Fibroblast of villous mesenchyme (primary cell): Measurements from ENCODE around the gene TARS1. TPM values are rescaled to one million over a fixed set of nuclear protein-coding genes. Genes with fewer than 3 reads are reported as not detected.

Experiments used
- DNase-seq: peaks from one replicate; pipeline ENCODE4 v3.0.0-alpha.2; 2010; ENCODE audit warnings: low read depth
- H3K4me3 ChIP-seq: 2 replicates; pipeline ENCODE4 v1.5.1; 2011; ENCODE audit warnings: low read depth, mild to moderate bottlenecking, low read length
- total RNA-seq: library from RNA; depleted of rRNA; stranded (reverse); fragments of >200 nt; gene quantifications from 2 replicates; pipeline ENCODE4 v1.2.3, GENCODE V29; 2012
- TF ChIP-seq, protein P1 (sequence below): IDR thresholded peaks from 2 replicates; pipeline ENCODE4 v1.5.1; 2012; ENCODE audit warnings: low read depth, mild to moderate bottlenecking, low read length; ENCODE audit not compliant: insufficient read depth

TARS1 gene
- 288 and 293 TPM in 2 replicates for total RNA-seq

DNA sequence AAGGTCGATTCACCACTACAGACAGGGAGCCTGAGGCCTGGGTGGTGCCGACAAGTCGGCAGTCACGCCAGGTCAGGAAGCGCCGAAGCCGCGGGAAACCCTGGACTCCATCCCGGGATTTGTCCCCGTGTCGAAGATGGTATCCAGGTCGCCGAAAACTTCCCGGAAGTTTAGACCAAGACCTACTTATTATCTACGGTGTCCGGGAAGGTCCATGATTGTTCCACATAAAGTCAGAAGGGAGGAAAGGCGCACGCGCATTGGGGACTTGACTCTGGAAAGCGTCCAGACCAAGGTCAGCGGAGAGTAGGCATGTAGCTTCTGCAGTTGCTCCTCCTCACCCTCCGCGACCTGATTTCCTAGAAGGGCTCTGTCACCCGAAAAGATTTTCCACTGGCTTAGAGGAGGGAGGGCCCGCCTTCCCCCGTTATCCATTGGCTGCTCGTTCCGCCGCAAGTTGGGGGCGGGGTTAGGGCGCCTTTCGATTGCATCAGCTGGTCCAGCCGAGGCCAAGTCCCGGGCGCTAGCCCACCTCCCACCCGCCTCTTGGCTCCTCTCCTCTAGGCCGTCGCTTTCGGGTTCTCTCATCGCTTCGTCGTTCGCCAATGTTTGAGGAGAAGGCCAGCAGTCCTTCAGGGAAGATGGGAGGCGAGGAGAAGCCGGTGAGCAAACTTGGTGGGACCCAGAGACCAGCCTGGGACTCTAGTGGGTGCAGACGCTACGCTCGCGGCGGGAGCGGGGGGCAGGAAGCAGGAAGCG lies at the start of gene TARS1:
Gene TARS1 (plus strand): TSS at position 484 of the 759 bp plus-strand sequence. CDS start 122 bp downstream, at position 606.
- DNase-seq = peak; percentile 100
- TF ChIP-seq, protein P1, sequence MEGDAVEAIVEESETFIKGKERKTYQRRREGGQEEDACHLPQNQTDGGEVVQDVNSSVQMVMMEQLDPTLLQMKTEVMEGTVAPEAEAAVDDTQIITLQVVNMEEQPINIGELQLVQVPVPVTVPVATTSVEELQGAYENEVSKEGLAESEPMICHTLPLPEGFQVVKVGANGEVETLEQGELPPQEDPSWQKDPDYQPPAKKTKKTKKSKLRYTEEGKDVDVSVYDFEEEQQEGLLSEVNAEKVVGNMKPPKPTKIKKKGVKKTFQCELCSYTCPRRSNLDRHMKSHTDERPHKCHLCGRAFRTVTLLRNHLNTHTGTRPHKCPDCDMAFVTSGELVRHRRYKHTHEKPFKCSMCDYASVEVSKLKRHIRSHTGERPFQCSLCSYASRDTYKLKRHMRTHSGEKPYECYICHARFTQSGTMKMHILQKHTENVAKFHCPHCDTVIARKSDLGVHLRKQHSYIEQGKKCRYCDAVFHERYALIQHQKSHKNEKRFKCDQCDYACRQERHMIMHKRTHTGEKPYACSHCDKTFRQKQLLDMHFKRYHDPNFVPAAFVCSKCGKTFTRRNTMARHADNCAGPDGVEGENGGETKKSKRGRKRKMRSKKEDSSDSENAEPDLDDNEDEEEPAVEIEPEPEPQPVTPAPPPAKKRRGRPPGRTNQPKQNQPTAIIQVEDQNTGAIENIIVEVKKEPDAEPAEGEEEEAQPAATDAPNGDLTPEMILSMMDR = no peak
- H3K4me3 ChIP-seq = peak within 1 kb of the TSS; percentile 85

DNA sequence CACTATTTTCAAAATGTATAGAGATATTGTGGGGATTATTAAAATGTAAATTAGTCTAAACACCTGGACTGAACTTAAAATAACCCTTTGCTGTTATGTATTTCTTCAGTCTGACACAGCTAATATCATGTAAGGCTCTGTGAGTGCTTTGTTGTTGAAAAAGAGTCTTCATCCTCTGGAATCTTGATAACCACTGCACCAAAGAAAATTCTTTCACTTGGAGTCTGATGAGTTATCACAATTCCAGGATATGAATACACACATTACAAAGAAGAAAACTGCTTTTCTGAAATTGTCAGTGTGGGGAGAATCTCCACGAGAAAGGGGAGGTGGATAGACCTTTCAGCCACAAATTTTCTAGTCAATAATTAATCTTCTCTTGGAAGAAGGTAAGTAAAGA lies 42.3 kb upstream of the TARS1 start:
- no peak for DNase-seq

DNA sequence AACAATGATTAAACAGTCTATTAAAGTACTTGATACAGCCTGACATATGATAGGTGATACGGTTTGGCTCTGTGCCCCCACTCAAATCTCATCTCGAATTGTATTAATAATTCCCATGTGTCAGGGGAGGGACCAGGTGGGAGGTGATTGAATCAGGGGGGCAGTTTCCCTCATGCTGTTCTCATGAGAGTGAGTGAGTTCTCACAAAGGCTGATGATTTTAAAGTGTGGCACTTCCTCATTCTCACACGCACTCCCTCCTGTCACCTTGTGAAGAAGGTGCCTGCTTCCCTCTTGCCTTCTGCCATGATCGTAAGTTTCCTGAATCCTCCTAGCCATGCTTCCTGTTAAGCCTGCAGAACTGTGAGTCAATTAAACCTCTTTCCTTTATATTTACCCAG lies 40.1 kb upstream of the TARS1 start:
- H3K4me3 ChIP-seq = no peak overlapping the region
- TF ChIP-seq, protein P1 = no peak
- no peak for DNase-seq

More for the DNA sequence above, 42.3 kb upstream of the TARS1 start:
- TF ChIP-seq, protein P1 = no peak
- H3K4me3 ChIP-seq = no peak overlapping the region

DNA sequence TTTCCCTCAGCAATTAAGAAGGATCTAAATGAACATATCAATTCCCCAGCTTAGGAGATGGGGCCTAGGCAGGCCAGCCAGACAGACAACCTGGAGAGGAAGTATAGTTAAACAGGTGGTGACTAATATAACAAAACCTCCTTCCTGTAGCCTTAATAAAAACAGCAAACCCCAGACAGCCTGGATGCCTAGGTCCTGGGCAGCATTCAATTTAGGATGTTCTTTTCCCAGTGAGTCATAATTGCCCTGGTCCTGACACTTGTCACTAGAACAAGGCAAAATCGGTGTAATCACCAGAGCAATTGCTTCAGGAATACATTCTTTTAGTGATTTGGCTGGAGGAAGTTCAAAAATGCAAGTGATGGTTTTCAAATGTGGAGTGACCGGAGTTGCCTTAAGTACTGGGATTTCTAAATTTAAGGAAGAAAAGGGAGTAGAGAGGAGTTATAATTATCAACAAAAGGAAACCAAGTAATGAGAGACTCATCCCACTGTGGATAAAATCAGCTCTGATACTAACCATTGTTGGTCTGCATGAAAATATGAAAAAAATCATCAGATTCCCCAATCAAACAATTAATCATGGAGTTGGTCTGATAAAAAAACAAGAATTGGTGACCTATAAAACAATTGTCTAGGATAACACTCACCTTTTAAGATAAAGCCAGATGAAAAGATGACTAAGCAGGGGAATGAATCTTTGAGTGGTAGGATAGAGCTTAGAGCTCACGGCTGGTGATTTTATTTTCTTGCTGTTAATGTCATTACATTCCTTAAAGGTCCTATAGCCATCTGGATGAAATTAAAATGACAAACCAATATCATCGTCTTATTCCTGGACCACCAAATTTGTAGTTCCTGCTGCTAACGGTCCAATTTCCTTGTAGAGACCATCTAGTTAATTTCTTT lies 39.0 kb upstream of the TARS1 start:
- no peak overlapping the region for H3K4me3 ChIP-seq

DNA sequence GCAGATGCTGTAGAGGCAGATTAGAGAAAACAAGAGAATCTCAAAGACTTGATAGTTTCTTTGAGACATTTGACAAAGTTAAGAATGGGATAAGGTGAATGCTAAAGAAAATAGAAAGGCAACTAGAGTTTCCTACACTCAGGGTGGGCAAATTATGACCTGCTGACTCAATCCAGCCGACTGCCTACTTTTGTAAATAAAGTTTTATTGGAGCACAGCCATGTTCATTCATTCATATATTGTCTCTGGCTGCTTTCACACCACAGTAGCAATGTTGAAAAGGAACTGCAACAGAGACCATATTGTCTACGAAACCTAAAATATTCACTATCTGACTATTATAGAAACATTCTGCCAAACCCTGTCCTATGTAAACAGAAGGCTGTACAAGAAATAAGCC lies 37.6 kb upstream of the TARS1 start:
- DNase-seq = no peak
- H3K4me3 ChIP-seq = no peak overlapping the region
- TF ChIP-seq, protein P1 = no peak

More for the DNA sequence above, 39.0 kb upstream of the TARS1 start:
- TF ChIP-seq, protein P1 = no peak
- DNase-seq = peak; percentile 53

DNA sequence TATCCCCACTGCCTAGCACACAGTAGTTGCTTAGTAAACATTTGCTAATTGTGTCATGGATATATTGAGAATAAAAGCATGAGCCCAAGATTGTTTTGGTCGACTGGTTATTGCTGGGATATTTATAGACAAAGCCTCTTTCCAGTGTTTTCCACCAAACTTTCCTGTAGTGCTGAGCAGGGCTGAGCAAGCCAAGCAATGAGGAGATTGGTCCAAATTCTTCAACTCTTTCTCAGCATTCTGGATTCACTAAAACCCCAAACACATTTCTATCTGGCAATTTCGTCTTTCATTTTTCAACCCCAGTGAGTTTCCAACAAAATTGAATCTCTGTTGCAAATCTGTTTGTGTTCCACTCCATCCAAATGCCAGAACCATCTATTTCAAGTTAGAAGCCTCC lies 31.9 kb upstream of the TARS1 start:
- DNase-seq = peak; percentile 23
- H3K4me3 ChIP-seq = no peak overlapping the region
- TF ChIP-seq, protein P1 = no peak
